ENCODE data around the gene LAMA2.

DNA sequence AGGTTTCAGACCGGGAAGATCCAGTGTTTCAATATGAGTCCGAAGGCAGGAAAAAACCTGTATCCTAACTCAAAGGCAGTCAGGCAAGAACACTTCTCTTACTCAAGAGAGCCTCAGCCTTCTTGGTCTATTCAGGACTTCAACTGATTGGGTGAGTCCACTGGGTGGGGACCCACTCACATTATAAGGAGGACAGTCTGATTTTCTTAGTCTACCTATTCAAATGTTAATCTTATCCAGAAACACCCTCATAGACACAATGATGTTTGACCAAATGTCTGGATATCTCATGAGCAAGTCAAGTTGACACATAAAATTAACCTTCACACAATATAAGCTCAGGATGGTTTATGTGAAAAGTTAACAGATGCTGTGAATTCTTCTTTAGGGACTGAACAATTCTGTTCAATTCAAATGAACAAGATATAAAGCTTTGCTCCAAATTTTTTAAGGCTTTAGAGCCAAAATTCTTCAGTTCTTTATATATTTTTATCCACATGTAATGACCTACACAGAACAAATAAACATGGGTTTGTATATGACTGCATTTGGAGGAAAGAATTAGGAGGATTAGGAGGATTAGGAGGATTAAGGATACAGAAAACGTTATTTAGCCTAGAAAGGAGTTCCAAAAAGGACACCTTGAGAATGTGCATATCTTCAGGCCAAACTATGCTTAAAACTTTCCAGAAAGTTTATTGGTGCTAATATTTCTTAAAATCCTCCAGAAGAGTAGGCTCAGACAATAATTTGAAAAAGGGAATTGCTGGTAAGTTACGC is 35.3 kb upstream of the LAMA2 start:
- TF ChIP-seq CTCF (IDR thresholded peaks at IDR 0.05; ENCODE audit: low read length) (no peak), EZH2 (IDR thresholded peaks at IDR 0.05; ENCODE audit: borderline replicate concordance, low read length) (no peak)
